ENCODE data around the gene ITGB7.
A peak's percentile ranks its signal among the peaks of the same experiment; 100 is the strongest.

The ITGB7 gene

DNA sequence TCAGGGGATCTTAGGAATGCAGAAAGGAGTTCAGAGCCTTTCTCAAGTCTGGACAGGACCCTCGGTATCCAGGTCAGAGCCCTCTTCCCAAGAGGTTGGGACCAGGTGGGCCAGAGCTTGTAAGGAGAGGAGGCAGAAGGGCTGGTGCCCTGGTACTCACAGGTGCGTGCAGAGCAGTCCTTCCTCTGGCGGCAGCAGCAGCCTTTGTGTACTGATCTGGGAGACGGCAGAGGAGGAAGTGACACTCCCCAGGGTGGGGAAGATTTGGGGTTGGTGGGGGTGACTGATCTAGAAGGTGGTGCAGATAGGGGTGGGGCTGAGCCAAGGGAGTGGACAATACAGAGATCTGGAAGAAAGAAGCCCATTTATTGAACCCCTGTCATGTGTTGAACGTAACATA lies at the start of gene ITGB7:
TSS of gene ITGB7 (minus strand) at position 210 of the 400 bp plus-strand sequence. CDS start 6,808 bp downstream, outside the sequence.
- Histone ChIP-seq H3K27ac (ENCODE audit: low read depth, low read length) (peak within 1 kb of the TSS; percentile 19), H3K4me1 (ENCODE audit: insufficient read depth, low read length) (peaks cover 16% of the 10 kb centered on the region), H3K36me3 (ENCODE audit: insufficient read depth, low read length) (peaks cover 19% of the 10 kb centered on the region), H3K9me3 (ENCODE audit: low read length) (no peaks in the 10 kb centered on the region), H3K4me3 (ENCODE audit: low read depth in 1 of 2, low read length in 2 of 2) (no peak within 1 kb of the TSS), H3K27me3 (ENCODE audit: control insufficient read depth in 1 of 2, insufficient read depth in 2 of 2, low read length in 2 of 2) (no peaks in the 10 kb centered on the region), H3K9ac (ENCODE audit: low read length) (no peak within 1 kb of the TSS)

DNA sequence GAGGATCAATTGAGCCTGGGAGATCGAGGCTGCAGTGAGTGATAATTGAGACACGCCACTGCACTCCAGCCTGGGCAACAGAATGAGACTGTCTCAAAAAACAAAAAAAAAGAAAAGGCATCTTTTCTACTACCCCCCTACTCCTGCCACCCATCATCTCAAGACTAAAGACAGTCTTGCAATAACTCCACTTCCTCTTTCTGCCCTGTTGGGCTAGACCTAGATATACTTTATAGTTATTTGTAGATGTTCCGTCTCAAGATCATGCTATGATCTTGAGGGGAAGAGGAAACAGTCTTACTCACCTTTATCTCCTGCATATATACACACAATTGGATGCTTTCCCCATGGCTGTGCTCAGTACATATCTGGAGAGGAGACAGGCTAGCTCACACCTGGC lies 48.9 kb upstream of the ITGB7 start:
- Histone ChIP-seq H3K27ac (ENCODE audit: low read depth, low read length) (no peak overlapping the region), H3K36me3 (ENCODE audit: insufficient read depth, low read length) (peaks cover 15% of the 10 kb centered on the region), H3K4me1 (ENCODE audit: insufficient read depth, low read length) (peaks cover 24% of the 10 kb centered on the region), H3K4me3 (ENCODE audit: low read depth in 1 of 2, low read length in 2 of 2) (no peak overlapping the region), H3K9ac (ENCODE audit: low read length) (no peak overlapping the region), H3K27me3 (ENCODE audit: control insufficient read depth in 1 of 2, insufficient read depth in 2 of 2, low read length in 2 of 2) (no peaks in the 10 kb centered on the region), H3K9me3 (ENCODE audit: low read length) (no peaks in the 10 kb centered on the region)

GRCh38 chr12:53254816-53255545 lies 47.9 kb upstream of the ITGB7 start:
- H3K4me1 ChIP-seq (ENCODE audit: insufficient read depth, low read length), result peaks cover 26% of the 10 kb centered on the region
- H3K4me3 ChIP-seq (ENCODE audit: low read depth in 1 of 2, low read length in 2 of 2), result no peak overlapping the region
- peaks cover 15% of the 10 kb centered on the region for H3K36me3 ChIP-seq (ENCODE audit: insufficient read depth, low read length)
- no peaks in the 10 kb centered on the region for H3K9me3 ChIP-seq (ENCODE audit: low read length)
- H3K9ac ChIP-seq (ENCODE audit: low read length), result no peak overlapping the region
- H3K27ac ChIP-seq (ENCODE audit: low read depth, low read length), result no peak overlapping the region
- no peaks in the 10 kb centered on the region for H3K27me3 ChIP-seq (ENCODE audit: control insufficient read depth in 1 of 2, insufficient read depth in 2 of 2, low read length in 2 of 2)

DNA sequence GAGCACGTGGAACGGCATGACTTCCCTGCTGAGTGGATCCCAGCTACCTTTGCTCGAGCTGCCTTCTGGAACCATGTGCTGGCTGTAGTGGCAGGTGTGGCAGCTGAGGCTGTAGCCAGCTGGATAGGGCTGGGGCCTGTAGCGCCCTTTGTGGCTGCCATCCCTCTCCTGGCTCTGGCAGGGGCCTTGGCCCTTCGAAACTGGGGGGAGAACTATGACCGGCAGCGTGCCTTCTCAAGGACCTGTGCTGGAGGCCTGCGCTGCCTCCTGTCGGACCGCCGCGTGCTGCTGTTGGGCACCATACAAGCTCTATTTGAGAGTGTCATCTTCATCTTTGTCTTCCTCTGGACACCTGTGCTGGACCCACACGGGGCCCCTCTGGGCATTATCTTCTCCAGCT lies 46.2 kb upstream of the ITGB7 start:
- Histone ChIP-seq H3K36me3 (ENCODE audit: insufficient read depth, low read length) (peaks cover 15% of the 10 kb centered on the region), H3K9ac (ENCODE audit: low read length) (peak overlapping the region; percentile 74), H3K27ac (ENCODE audit: low read depth, low read length) (no peak overlapping the region), H3K4me3 (ENCODE audit: low read depth in 1 of 2, low read length in 2 of 2) (peak overlapping the region in 1 of 2 donors; percentile 89), H3K4me1 (ENCODE audit: insufficient read depth, low read length) (peaks cover 26% of the 10 kb centered on the region), H3K9me3 (ENCODE audit: low read length) (no peaks in the 10 kb centered on the region), H3K27me3 (ENCODE audit: control insufficient read depth in 1 of 2, insufficient read depth in 2 of 2, low read length in 2 of 2) (no peaks in the 10 kb centered on the region)

DNA sequence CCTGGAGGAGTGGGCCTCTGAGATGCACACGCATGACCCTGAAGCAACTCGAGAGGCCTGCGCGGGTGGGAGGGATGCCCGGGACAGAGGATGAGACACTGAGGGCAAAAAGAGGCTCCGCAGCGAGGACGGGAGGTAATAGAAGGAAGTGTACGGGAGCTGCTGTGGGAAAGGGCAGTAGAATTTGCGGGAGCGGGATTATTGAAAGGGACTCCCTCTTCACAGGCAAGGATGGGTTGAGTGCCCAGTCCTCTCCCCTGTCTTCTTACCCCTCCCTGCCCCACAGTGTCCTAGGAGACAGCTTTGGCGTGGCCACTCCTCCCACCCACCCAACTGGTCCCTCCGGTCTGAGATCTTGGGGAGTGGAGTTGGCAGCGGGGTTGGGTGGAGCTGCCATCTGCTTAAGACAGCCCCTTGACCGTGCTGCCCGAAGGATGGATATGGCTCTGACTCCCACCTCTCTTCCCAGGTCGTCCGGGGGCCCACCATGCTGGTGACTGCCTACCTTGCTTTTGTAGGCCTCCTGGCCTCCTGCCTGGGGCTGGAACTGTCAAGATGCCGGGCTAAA lies 45.4 kb upstream of the ITGB7 start:
- no peaks in the 10 kb centered on the region for H3K27me3 ChIP-seq (ENCODE audit: control insufficient read depth in 1 of 2, insufficient read depth in 2 of 2, low read length in 2 of 2)
- peaks cover 15% of the 10 kb centered on the region for H3K36me3 ChIP-seq (ENCODE audit: insufficient read depth, low read length)
- peak overlapping the region; percentile 61 to 89 for H3K4me3 ChIP-seq (ENCODE audit: low read depth in 1 of 2, low read length in 2 of 2)
- peak overlapping the region; percentile 64 for H3K27ac ChIP-seq (ENCODE audit: low read depth, low read length)
- H3K9me3 ChIP-seq (ENCODE audit: low read length), result no peaks in the 10 kb centered on the region
- H3K4me1 ChIP-seq (ENCODE audit: insufficient read depth, low read length), result peaks cover 26% of the 10 kb centered on the region
- H3K9ac ChIP-seq (ENCODE audit: low read length), result peak overlapping the region; percentile 74

DNA sequence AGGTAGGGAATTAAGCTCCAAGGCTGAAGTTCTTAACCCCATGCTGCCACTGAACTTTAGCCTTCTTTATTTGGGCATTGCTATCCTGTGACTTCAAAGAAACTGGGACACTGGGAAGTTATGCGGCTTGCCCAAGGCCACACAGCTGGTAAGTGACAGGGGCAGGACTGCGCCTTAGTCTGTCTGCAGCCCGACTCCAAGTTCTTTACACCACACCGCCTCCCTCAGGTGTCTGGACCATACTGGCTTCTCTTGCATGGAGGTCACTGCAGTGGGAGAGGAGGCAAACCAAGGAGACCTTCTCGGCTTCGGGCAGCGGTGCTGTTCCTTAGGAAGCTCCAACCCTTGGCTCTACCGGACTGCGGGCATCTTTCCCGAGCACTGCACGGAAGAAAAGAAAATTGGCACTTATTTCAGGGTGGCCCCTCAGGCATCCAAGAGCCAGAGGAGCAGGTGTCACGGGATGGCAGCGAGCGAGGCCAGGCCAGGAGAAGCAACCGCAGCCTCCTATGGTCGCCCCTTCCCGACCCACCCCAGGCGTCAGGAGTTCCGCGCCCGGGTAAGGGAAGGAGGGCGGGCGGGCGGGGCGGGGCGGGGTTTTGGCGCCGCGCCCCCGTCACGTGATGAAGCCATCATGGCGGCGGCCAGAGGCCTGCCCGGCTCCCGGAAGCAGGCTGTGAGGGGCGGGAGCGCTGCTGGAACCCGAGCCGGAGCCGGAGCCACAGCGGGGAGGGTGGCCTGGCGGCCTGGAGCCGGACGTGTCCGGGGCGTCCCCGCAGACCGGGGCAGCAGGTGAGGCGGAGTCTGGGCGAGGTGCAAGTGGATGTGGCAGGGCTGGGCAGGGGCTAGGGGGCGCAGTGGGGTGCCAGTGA lies 44.7 kb upstream of the ITGB7 start:
- Histone ChIP-seq H3K27me3 (ENCODE audit: control insufficient read depth in 1 of 2, insufficient read depth in 2 of 2, low read length in 2 of 2) (no peaks in the 10 kb centered on the region), H3K9me3 (ENCODE audit: low read length) (no peaks in the 10 kb centered on the region), H3K36me3 (ENCODE audit: insufficient read depth, low read length) (peaks cover 15% of the 10 kb centered on the region), H3K27ac (ENCODE audit: low read depth, low read length) (peak overlapping the region; percentile 74), H3K4me1 (ENCODE audit: insufficient read depth, low read length) (peaks cover 26% of the 10 kb centered on the region), H3K9ac (ENCODE audit: low read length) (peak overlapping the region; percentile 74), H3K4me3 (ENCODE audit: low read depth in 1 of 2, low read length in 2 of 2) (peak overlapping the region; percentile 61 to 89)

DNA sequence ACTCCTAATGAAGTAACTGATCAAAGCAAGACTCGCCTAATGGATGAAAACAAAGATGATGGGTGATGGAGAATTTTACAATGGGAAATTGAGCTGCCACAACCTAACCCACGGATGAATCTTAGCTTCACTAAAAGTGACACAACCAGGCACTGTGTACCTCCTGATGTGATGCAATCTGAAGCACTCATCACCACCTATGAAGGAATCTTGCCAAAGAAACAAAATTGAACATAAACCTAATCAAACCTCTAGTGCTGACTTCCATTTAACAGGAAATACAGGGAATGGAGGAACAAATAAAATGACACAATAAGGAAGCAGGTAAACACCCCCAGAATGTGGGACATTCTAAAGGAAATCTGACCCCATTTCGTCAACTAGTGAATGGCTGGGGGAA lies 38.2 kb upstream of the ITGB7 start:
- Histone ChIP-seq H3K4me3 (ENCODE audit: low read depth in 1 of 2, low read length in 2 of 2) (no peak overlapping the region), H3K36me3 (ENCODE audit: insufficient read depth, low read length) (no peaks in the 10 kb centered on the region), H3K4me1 (ENCODE audit: insufficient read depth, low read length) (no peaks in the 10 kb centered on the region), H3K9me3 (ENCODE audit: low read length) (no peaks in the 10 kb centered on the region), H3K9ac (ENCODE audit: low read length) (no peak overlapping the region), H3K27ac (ENCODE audit: low read depth, low read length) (no peak overlapping the region), H3K27me3 (ENCODE audit: control insufficient read depth in 1 of 2, insufficient read depth in 2 of 2, low read length in 2 of 2) (no peaks in the 10 kb centered on the region)

DNA sequence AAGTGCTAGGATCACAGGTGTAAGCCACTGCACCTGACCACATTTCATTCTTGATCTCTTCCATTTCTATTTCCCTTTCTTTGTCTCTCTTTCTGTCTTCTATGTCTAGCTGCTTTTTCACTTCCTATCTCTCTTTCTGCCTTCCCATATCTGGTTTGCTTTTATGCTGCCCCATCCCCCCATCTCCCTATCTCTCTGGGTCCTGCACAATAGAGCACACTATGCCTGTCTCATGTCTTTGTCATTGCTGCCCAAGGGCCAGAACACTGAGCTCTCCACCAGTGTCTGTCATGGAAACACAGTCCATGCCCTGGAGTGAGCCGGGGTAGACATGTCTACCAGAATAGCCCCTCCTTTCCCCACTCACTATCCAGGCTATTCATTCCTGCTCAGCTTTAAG lies 37.3 kb upstream of the ITGB7 start:
- H3K27me3 ChIP-seq (ENCODE audit: control insufficient read depth in 1 of 2, insufficient read depth in 2 of 2, low read length in 2 of 2), result no peaks in the 10 kb centered on the region
- no peak overlapping the region for H3K9ac ChIP-seq (ENCODE audit: low read length)
- H3K4me3 ChIP-seq (ENCODE audit: low read depth in 1 of 2, low read length in 2 of 2), result no peak overlapping the region
- no peaks in the 10 kb centered on the region for H3K9me3 ChIP-seq (ENCODE audit: low read length)
- no peak overlapping the region for H3K27ac ChIP-seq (ENCODE audit: low read depth, low read length)
- no peaks in the 10 kb centered on the region for H3K36me3 ChIP-seq (ENCODE audit: insufficient read depth, low read length)
- no peaks in the 10 kb centered on the region for H3K4me1 ChIP-seq (ENCODE audit: insufficient read depth, low read length)

DNA sequence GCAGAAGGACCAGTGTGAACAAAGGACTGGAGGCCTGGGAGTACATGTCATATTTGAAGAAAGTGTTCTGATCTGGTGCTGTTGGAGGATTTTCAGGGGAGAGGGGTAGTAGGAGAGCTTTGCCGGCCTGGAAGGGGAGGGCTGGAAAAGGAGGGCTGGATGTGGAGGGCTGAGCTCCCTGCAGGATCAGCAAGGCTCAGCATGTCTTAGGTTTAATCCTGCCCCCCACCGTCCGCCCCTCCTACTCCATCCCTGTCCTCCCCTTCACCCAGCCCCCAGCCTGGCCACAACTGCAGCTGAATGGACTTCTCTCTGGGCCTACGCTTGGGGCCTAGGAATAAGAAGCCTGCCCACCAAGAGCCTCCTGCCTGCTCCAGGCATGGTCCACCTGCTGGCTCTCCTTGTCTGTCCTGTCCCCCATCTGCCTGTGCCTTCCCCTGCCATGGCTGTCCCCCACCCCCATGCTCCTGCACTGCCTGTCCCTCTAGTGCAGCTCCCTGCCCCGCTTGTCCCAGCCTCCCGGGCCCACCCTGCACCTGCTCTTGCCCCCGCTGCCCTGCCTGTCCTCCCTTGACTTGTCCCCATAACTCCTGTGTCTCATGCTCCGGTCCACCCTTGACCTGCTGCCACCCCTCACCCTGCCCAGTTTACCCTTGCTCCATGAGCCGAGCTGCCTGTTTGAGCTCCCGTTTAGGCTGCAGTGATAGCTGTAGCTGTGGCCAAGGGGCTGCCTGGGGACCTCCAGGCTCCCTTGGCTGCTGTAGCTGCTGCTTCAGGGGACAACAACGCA lies 34.8 kb upstream of the ITGB7 start:
- no peak overlapping the region for H3K27ac ChIP-seq (ENCODE audit: low read depth, low read length)
- no peak overlapping the region for H3K9ac ChIP-seq (ENCODE audit: low read length)
- H3K27me3 ChIP-seq (ENCODE audit: control insufficient read depth in 1 of 2, insufficient read depth in 2 of 2, low read length in 2 of 2), result no peaks in the 10 kb centered on the region
- H3K36me3 ChIP-seq (ENCODE audit: insufficient read depth, low read length), result no peaks in the 10 kb centered on the region
- no peaks in the 10 kb centered on the region for H3K4me1 ChIP-seq (ENCODE audit: insufficient read depth, low read length)
- H3K4me3 ChIP-seq (ENCODE audit: low read depth in 1 of 2, low read length in 2 of 2), result no peak overlapping the region
- H3K9me3 ChIP-seq (ENCODE audit: low read length), result no peaks in the 10 kb centered on the region

GRCh38 chr12:53239643-53240258 lies 32.7 kb upstream of the ITGB7 start:
- Histone ChIP-seq H3K4me1 (ENCODE audit: insufficient read depth, low read length) (peaks cover 3% of the 10 kb centered on the region), H3K4me3 (ENCODE audit: low read depth in 1 of 2, low read length in 2 of 2) (no peak overlapping the region), H3K9ac (ENCODE audit: low read length) (no peak overlapping the region), H3K36me3 (ENCODE audit: insufficient read depth, low read length) (no peaks in the 10 kb centered on the region), H3K27me3 (ENCODE audit: control insufficient read depth in 1 of 2, insufficient read depth in 2 of 2, low read length in 2 of 2) (no peaks in the 10 kb centered on the region), H3K9me3 (ENCODE audit: low read length) (no peaks in the 10 kb centered on the region), H3K27ac (ENCODE audit: low read depth, low read length) (no peak overlapping the region)
